Calu3 (cell line): ENCODE measurements around the gene NEK7. TPM values are rescaled to one million over a fixed set of nuclear protein-coding genes. Genes with fewer than 3 reads are reported as not detected.

Experiments
- BruUV-seq: library from RNA; stranded (reverse); fragments of 400-500 nt; replicated peaks from 2 replicates; lab custom pipeline; 2021; lab: Mats Ljungman, UMichigan
- CTCF ChIA-PET: fragments of 300-600 bp; sonication (Branson Sonifier 250); formaldehyde crosslinking; loops from one replicate; lab custom pipeline; 2022; ENCODE audit warnings: antibody characterized with exemption; lab: Charles Lee
- DNase-seq: peaks from one replicate; pipeline ENCODE4 v3.0.0; 2022
- H3K27ac Mint-ChIP-seq: one replicate; pipeline ENCODE4 v1.8.0; 2022; ENCODE audit warnings: mixed read lengths; ENCODE audit not compliant: unreplicated experiment
- H3K27me3 Mint-ChIP-seq: one replicate; pipeline ENCODE4 v1.8.0; 2022; ENCODE audit warnings: mixed read lengths; ENCODE audit not compliant: unreplicated experiment
- H3K36me3 Mint-ChIP-seq: one replicate; pipeline ENCODE4 v1.8.0; 2022; ENCODE audit warnings: mild to moderate bottlenecking, moderate library complexity, mixed read lengths; ENCODE audit not compliant: insufficient read depth, unreplicated experiment
- H3K4me1 Mint-ChIP-seq: one replicate; pipeline ENCODE4 v1.8.0; 2022; ENCODE audit warnings: mild to moderate bottlenecking, low read depth, mixed read lengths; ENCODE audit not compliant: unreplicated experiment
- H3K4me3 Mint-ChIP-seq: one replicate; pipeline ENCODE4 v1.8.0; 2022; ENCODE audit warnings: mild to moderate bottlenecking, low read depth, moderate library complexity, mixed read lengths; ENCODE audit not compliant: unreplicated experiment
- H3K9me3 Mint-ChIP-seq: one replicate; pipeline ENCODE4 v1.8.0; 2022; ENCODE audit warnings: low read depth, mixed read lengths; ENCODE audit not compliant: unreplicated experiment
- intact Hi-C: fragments of 100-400 bp; cut with micrococcal nuclease; formaldehyde crosslinking; loops from one replicate; pipeline ENCODE4 v1.10.0; 2022; ENCODE audit not compliant: unreplicated experiment
- total RNA-seq: library from RNA; stranded (reverse); gene quantifications from 2 replicates; pipeline ENCODE4 v1.2.3, GENCODE V29; 2022
- TF ChIP-seq, protein P1 (sequence below): fragments of 200-600 bp; IDR thresholded peaks from one replicate; pipeline ENCODE4 v1.8.0; 2022; ENCODE audit warnings: antibody characterized with exemption; ENCODE audit not compliant: unreplicated experiment

NEK7 gene
- total RNA-seq, 1 experiment from 2014 or later: 145 TPM

DNA sequence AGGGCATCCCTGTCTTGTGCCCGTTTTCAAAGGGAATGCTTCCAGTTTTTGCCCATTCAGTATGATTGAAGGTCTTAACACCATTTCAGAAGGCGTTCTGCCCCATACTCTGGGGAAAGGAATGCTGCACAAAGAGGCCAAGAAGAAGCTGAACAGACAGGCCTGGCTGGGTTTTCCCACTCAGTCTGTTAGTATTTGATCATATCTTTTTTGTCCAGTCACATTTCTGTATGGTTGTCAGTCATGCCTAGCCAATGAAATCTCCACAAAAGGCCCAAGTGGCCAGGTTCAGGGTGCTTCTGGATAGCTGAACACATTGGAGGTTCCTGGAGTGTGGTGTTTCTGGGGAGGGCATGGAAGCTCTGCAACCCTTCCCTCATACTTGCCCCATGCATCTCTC, 72.1 kb downstream of the NEK7 start:
- H3K36me3 Mint-ChIP-seq: no peaks in the 10 kb centered on the region
- TF ChIP-seq, protein P1, sequence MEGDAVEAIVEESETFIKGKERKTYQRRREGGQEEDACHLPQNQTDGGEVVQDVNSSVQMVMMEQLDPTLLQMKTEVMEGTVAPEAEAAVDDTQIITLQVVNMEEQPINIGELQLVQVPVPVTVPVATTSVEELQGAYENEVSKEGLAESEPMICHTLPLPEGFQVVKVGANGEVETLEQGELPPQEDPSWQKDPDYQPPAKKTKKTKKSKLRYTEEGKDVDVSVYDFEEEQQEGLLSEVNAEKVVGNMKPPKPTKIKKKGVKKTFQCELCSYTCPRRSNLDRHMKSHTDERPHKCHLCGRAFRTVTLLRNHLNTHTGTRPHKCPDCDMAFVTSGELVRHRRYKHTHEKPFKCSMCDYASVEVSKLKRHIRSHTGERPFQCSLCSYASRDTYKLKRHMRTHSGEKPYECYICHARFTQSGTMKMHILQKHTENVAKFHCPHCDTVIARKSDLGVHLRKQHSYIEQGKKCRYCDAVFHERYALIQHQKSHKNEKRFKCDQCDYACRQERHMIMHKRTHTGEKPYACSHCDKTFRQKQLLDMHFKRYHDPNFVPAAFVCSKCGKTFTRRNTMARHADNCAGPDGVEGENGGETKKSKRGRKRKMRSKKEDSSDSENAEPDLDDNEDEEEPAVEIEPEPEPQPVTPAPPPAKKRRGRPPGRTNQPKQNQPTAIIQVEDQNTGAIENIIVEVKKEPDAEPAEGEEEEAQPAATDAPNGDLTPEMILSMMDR: no peak
- no TSS peak for BruUV-seq
- intact Hi-C loops: no loop called here
- peaks cover 26% of the 10 kb centered on the region for H3K4me1 Mint-ChIP-seq
- H3K27me3 Mint-ChIP-seq: no peaks in the 10 kb centered on the region
- H3K9me3 Mint-ChIP-seq: no peaks in the 10 kb centered on the region
- H3K4me3 Mint-ChIP-seq: no peak overlapping the region
- no peak for DNase-seq
- CTCF ChIA-PET: no interaction called here
- H3K27ac Mint-ChIP-seq: peak overlapping the region; percentile 52

DNA sequence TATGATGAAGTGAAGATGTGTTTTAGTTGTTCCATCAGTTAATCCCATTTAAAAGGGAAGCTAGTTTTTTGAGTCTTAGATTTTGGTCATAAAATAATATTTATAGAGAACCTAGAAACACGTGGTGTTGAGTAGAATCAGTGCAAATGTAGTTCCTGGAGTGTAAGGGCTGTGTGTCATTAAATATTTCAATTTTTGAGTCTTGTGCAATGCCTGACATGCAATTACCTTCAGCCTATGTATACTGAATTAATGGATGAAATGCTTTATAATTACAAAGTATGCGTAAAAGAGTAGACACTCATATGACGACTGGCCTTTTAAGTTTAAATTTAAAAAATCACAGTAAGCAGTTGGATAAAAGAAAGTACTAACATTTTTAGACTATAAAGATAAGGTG, 75.0 kb downstream of the NEK7 start:
- Mint-ChIP-seq H3K27me3 (no peaks in the 10 kb centered on the region), H3K27ac (peak overlapping the region; percentile 21), H3K9me3 (no peaks in the 10 kb centered on the region), H3K4me1 (peaks cover 30% of the 10 kb centered on the region), H3K36me3 (no peaks in the 10 kb centered on the region), H3K4me3 (no peak overlapping the region)
- DNase-seq: no peak
- no TSS peak for BruUV-seq
- intact Hi-C loops: no loop called here
- CTCF ChIA-PET: interaction anchor here (0.7 to 1.3 kb wide), 5 partner anchors 10 to 840 kb away, joined by 3 to 4 read pairs (median 3); no protein-coding TSS in a partner anchor
- TF ChIP-seq, protein P1: no peak

- Mint-ChIP-seq H3K36me3 (no peaks in the 10 kb centered on the region), H3K27me3 (no peaks in the 10 kb centered on the region), H3K27ac (peak overlapping the region; percentile 21), H3K4me3 (no peak overlapping the region), H3K4me1 (peaks cover 30% of the 10 kb centered on the region), H3K9me3 (no peaks in the 10 kb centered on the region)
- no TSS peak for BruUV-seq
- TF ChIP-seq, protein P1: no peak
- intact Hi-C loops: no loop called here
- CTCF ChIA-PET: interaction anchor here (0.7 to 1.3 kb wide), 3 partner anchors 9 to 77 kb away, joined by 3 to 4 read pairs (median 3); no protein-coding TSS in a partner anchor
- DNase-seq: no peak
Measured at GRCh38 chr1:198232378-198232777, 75.6 kb downstream of the NEK7 start.

GRCh38 chr1:198232940-198233675, 76.3 kb downstream of the NEK7 start:
- H3K27me3 Mint-ChIP-seq: no peaks in the 10 kb centered on the region
- BruUV-seq: no TSS peak
- H3K27ac Mint-ChIP-seq: peak overlapping the region; percentile 48
- H3K4me3 Mint-ChIP-seq: no peak overlapping the region
- DNase-seq: no peak
- H3K9me3 Mint-ChIP-seq: no peaks in the 10 kb centered on the region
- peaks cover 30% of the 10 kb centered on the region for H3K4me1 Mint-ChIP-seq
- intact Hi-C loops: no loop called here
- CTCF ChIA-PET: interaction anchor here (1.3 to 2.1 kb wide), 2 partner anchors 9 to 12 kb away, joined by 4 to 9 read pairs; no protein-coding TSS in a partner anchor
- no peaks in the 10 kb centered on the region for H3K36me3 Mint-ChIP-seq
- TF ChIP-seq, protein P1: no peak
